GM08714 (cell line): ENCODE data around the gene SH3BP1.

Experiments
- H3K4me3 ChIP-seq: fragments of 200-500 bp; sonication (Bioruptor generic); 2 replicates; pipeline ENCODE4 v1.5.1; 2014; ENCODE audit warnings: mild to moderate bottlenecking, low read length, inconsistent platforms
- ZNF274 ChIP-seq: IDR thresholded peaks from 2 replicates; pipeline ENCODE4 v1.6.1; 2012; ENCODE audit warnings: mild to moderate bottlenecking, low read depth, low read length

Gene SH3BP1

GRCh38 chr22:37664249-37665101 lies 25.0 kb downstream of the SH3BP1 start:
- no peak overlapping the region for H3K4me3 ChIP-seq
- no peak for TF ChIP-seq ZNF274

GRCh38 chr22:37665487-37665886 lies 26.0 kb downstream of the SH3BP1 start:
- TF ChIP-seq ZNF274: no peak
- H3K4me3 ChIP-seq: no peak overlapping the region

- TF ChIP-seq ZNF274: no peak
- no peak overlapping the region for H3K4me3 ChIP-seq
These were observed 30.1 kb downstream of the SH3BP1 start for GRCh38 chr22:37669586-37669985.

GRCh38 chr22:37672206-37672919 lies 32.9 kb downstream of the SH3BP1 start:
- no peak for TF ChIP-seq ZNF274
- no peak overlapping the region for H3K4me3 ChIP-seq

- no peak for TF ChIP-seq ZNF274
- H3K4me3 ChIP-seq: no peak overlapping the region
These were observed 33.5 kb downstream of the SH3BP1 start for GRCh38 chr22:37672920-37673455.

GRCh38 chr22:37674248-37674647 lies 34.8 kb downstream of the SH3BP1 start:
- no peak overlapping the region for H3K4me3 ChIP-seq
- TF ChIP-seq ZNF274: no peak

GRCh38 chr22:37674951-37675929 lies 35.8 kb downstream of the SH3BP1 start, which contains the start of gene LGALS1:
TSS of gene LGALS1 (plus strand) at chr22:37675636. CDS start at chr22:37675703, 67 bp downstream.
- H3K4me3 ChIP-seq: peak within 1 kb of the TSS; percentile 57
- TF ChIP-seq ZNF274: no peak

GRCh38 chr22:37675930-37676735 lies 36.7 kb downstream of the SH3BP1 start:
- TF ChIP-seq ZNF274: no peak
- peak overlapping the region; percentile 57 for H3K4me3 ChIP-seq

- no peak for TF ChIP-seq ZNF274
- H3K4me3 ChIP-seq: peak overlapping the region; percentile 57
These were observed 37.4 kb downstream of the SH3BP1 start for GRCh38 chr22:37676736-37677492.

- peak overlapping the region; percentile 43; the same call in 1 of the 2 replicates for H3K4me3 ChIP-seq
- TF ChIP-seq ZNF274: no peak
These were observed 38.1 kb downstream of the SH3BP1 start for GRCh38 chr22:37677493-37677974.

- no peak overlapping the region for H3K4me3 ChIP-seq
- no peak for TF ChIP-seq ZNF274
These were observed 38.9 kb downstream of the SH3BP1 start for GRCh38 chr22:37678372-37678771.

- H3K4me3 ChIP-seq: no peak overlapping the region
- TF ChIP-seq ZNF274: no peak
These were observed 40.2 kb downstream of the SH3BP1 start for GRCh38 chr22:37679670-37680069.
